ENCODE data around the gene ERN2.

GRCh38 chr16:23734176-23734893 is 21.3 kb upstream of the ERN2 start:
- TF ChIP-seq CTCF (IDR thresholded peaks at IDR 0.05): no peak
- no peak for TF ChIP-seq POLR2A (IDR thresholded peaks at IDR 0.05)

Measured in adrenal gland (tissue), 5 donors.